K562 (cell line): ENCODE measurements around the gene FSCN2. TPM values are rescaled to one million over a fixed set of nuclear protein-coding genes. Genes with fewer than 3 reads are reported as not detected.

Experiments
- ARNT ChIP-seq, 2 experiments: fragments of 450-650 bp; IDR thresholded peaks; 2 replicates each; pipeline ENCODE4 v1.6.1; 2016; ENCODE audit warnings: mild to moderate bottlenecking in 1 of 2
- CUX1 ChIP-seq: fragments of 200-800 bp; sonication (Bioruptor generic); IDR thresholded peaks from 2 replicates; pipeline ENCODE4 v1.6.1; 2016; ENCODE audit warnings: missing genetic modification characterization, missing compliant biosample characterization
- FOXP1 ChIP-seq: sonication (generic); formaldehyde crosslinking; IDR thresholded peaks from 2 replicates; pipeline ENCODE4 v1.8.0; 2022; ENCODE audit warnings: mild to moderate bottlenecking, missing genetic modification reagents
- HLTF ChIP-seq: fragments of 450-650 bp; IDR thresholded peaks from 2 replicates; pipeline ENCODE4 v1.6.1; 2016
- RNF2 ChIP-seq: sonication (generic); IDR thresholded peaks from 2 replicates; pipeline ENCODE4 v1.6.1; 2016
- SIN3B ChIP-seq: fragments of 450-650 bp; IDR thresholded peaks from 2 replicates; pipeline ENCODE4 v1.6.1; 2017; ENCODE audit warnings: low read depth, mild to moderate bottlenecking, moderate library complexity
- SPI1 ChIP-seq: IDR thresholded peaks from 2 replicates; pipeline ENCODE4 v1.6.1; 2011; ENCODE audit warnings: low read depth, low read length, control low read depth, borderline replicate concordance
- SUPT5H ChIP-seq: fragments of 450-650 bp; IDR thresholded peaks from 2 replicates; pipeline ENCODE4 v1.6.1; 2016
- UBTF ChIP-seq, 2 experiments: IDR thresholded peaks; 2 replicates each; pipeline ENCODE4 v1.6.1; 2012; ENCODE audit warnings: improper control_type of control experiment in 2 of 2, low read depth in 2 of 2, low read length in 2 of 2, borderline replicate concordance in 1 of 2
- WHSC1 ChIP-seq: IDR thresholded peaks from one replicate; pipeline ENCODE4 v1.6.1; 2012; ENCODE audit warnings: low read length, control low read depth, inconsistent platforms
- ZKSCAN8 ChIP-seq: fragments of 200-800 bp; sonication (Bioruptor generic); IDR thresholded peaks from 2 replicates; pipeline ENCODE4 v1.6.1; 2016; ENCODE audit warnings: missing genetic modification characterization, missing compliant biosample characterization
- ZNF316 ChIP-seq: fragments of 450-650 bp; IDR thresholded peaks from 2 replicates; pipeline ENCODE4 v1.6.1; 2016
- polyA plus RNA-seq, 8 experiments: library from polyadenylated mRNA; depleted of rRNA in 4 of 8; stranded (reverse) in 5 of 8; unstranded in 3 of 8; fragments of >200 nt; fragmentation: Nextera tagmentation in 2 of 8; fragmentation: Illumina TruSeq in 1 of 8; extraction: Ambion mirVana in 2 of 8; extraction: Trizol in 1 of 8; gene quantifications; 2 replicates each; pipeline versions ENCODE4 v1.2.1 to v1.2.3, GENCODE V29; 2011 to 2014; ENCODE audit warnings: inconsistent platforms in 1 of 8, missing spikeins in 1 of 8
- total RNA-seq, 7 experiments: library from RNA; depleted of rRNA in 6 of 7; stranded (reverse); fragments of >200 nt in 6 of 7; fragmentation: Illumina TruSeq in 2 of 7; extraction: Trizol in 2 of 7; gene quantifications; 2 replicates each; pipeline versions ENCODE4 v1.2.1 to v1.2.3, GENCODE V29; 2011 to 2021; ENCODE audit warnings: low replicate concordance in 1 of 7
- TF ChIP-seq, protein P1 (sequence below): sonication (generic); formaldehyde crosslinking; IDR thresholded peaks from 2 replicates; pipeline ENCODE4 v1.8.0; 2022; ENCODE audit warnings: mild to moderate bottlenecking, missing genetic modification reagents
- TF ChIP-seq, protein P2 (sequence below), 3 experiments: IDR thresholded peaks in 2 of 3; conservative IDR thresholded peaks in 1 of 3; 2 replicates each; pipeline ENCODE4 v1.5.1; 2011 to 2012; ENCODE audit warnings: low read length in 3 of 3, mild to moderate bottlenecking in 3 of 3, control low read depth in 2 of 3, improper control_type of control experiment in 1 of 3, inconsistent platforms in 1 of 3, low read depth in 1 of 3, mixed read lengths in 1 of 3, moderate library complexity in 1 of 3; ENCODE audit not compliant: insufficient read depth in 2 of 3

The FSCN2 gene
- total and polyA plus RNA-seq, 9 of the 15 experiments (the other 6 are each of a cell fraction or from before 2014, with no cell fraction given): 0.08 TPM; not detected in 8

- TF ChIP-seq WHSC1 (no peak), SIN3B (peak; percentile 75; the same call in 1 of the 2 replicates), UBTF (IDR thresholded peaks at IDR 0.05; ENCODE audit: borderline replicate concordance in 1 of 2, low read depth in 2 of 2, low read length in 2 of 2) (peak in 1 of 2 experiments; percentile 64; a peak in 1 of 4 replicates), RNF2 (peak; percentile 70), FOXP1 (CRISPR knock-in tag) (peak; percentile 90; the same call in 1 of the 2 replicates), SUPT5H (peak; percentile 47), SPI1 (0 out of 2 replicates have a peak, but pooled peaks have one; percentile 13), ZNF316 (no peak), ZKSCAN8 (CRISPR knock-in tag) (no peak), ARNT (IDR thresholded peaks at IDR 0.05) (no peak), HLTF (no peak), CUX1 (CRISPR knock-in tag) (no peak)
- TF ChIP-seq, protein P1, sequence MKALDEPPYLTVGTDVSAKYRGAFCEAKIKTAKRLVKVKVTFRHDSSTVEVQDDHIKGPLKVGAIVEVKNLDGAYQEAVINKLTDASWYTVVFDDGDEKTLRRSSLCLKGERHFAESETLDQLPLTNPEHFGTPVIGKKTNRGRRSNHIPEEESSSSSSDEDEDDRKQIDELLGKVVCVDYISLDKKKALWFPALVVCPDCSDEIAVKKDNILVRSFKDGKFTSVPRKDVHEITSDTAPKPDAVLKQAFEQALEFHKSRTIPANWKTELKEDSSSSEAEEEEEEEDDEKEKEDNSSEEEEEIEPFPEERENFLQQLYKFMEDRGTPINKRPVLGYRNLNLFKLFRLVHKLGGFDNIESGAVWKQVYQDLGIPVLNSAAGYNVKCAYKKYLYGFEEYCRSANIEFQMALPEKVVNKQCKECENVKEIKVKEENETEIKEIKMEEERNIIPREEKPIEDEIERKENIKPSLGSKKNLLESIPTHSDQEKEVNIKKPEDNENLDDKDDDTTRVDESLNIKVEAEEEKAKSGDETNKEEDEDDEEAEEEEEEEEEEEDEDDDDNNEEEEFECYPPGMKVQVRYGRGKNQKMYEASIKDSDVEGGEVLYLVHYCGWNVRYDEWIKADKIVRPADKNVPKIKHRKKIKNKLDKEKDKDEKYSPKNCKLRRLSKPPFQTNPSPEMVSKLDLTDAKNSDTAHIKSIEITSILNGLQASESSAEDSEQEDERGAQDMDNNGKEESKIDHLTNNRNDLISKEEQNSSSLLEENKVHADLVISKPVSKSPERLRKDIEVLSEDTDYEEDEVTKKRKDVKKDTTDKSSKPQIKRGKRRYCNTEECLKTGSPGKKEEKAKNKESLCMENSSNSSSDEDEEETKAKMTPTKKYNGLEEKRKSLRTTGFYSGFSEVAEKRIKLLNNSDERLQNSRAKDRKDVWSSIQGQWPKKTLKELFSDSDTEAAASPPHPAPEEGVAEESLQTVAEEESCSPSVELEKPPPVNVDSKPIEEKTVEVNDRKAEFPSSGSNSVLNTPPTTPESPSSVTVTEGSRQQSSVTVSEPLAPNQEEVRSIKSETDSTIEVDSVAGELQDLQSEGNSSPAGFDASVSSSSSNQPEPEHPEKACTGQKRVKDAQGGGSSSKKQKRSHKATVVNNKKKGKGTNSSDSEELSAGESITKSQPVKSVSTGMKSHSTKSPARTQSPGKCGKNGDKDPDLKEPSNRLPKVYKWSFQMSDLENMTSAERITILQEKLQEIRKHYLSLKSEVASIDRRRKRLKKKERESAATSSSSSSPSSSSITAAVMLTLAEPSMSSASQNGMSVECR (CRISPR knock-in tag): 0 out of 2 replicates have a peak, but pooled peaks have one; percentile 56
- TF ChIP-seq, protein P2, sequence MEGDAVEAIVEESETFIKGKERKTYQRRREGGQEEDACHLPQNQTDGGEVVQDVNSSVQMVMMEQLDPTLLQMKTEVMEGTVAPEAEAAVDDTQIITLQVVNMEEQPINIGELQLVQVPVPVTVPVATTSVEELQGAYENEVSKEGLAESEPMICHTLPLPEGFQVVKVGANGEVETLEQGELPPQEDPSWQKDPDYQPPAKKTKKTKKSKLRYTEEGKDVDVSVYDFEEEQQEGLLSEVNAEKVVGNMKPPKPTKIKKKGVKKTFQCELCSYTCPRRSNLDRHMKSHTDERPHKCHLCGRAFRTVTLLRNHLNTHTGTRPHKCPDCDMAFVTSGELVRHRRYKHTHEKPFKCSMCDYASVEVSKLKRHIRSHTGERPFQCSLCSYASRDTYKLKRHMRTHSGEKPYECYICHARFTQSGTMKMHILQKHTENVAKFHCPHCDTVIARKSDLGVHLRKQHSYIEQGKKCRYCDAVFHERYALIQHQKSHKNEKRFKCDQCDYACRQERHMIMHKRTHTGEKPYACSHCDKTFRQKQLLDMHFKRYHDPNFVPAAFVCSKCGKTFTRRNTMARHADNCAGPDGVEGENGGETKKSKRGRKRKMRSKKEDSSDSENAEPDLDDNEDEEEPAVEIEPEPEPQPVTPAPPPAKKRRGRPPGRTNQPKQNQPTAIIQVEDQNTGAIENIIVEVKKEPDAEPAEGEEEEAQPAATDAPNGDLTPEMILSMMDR (IDR thresholded peaks at IDR 0.05 in 2 of 3, conservative IDR thresholded peaks at IDR 0.05 in 1 of 3; ENCODE audit: insufficient read depth in 2 of 3, low read depth in 1 of 3, low read length in 3 of 3): peak; percentile 88 to 97 (median 96)
Observed at GRCh38 chr17:81484195-81484979, 43.8 kb upstream of the FSCN2 start (continued).
